Breast epithelium (tissue), 3 donors: ENCODE results near the gene CYREN.

Source experiments
- POLR2A ChIP-seq: fragments of 450-650 bp; IDR thresholded peaks from one replicate; pipeline ENCODE4 v1.6.1; 2016; ENCODE audit warnings: antibody characterized with exemption, mild to moderate bottlenecking, moderate library complexity
- POLR2AphosphoS5 ChIP-seq, 3 donors: sonication (generic); formaldehyde crosslinking; IDR thresholded peaks; one replicate each; pipeline ENCODE4 v1.6.1; 2017; ENCODE audit warnings: antibody characterized with exemption in 3 of 3
- TF ChIP-seq, protein P1 (sequence below), 3 donors: fragments of 450-650 bp; IDR thresholded peaks; one replicate each; pipeline ENCODE4 v1.5.1; 2016 to 2017; ENCODE audit warnings: antibody characterized with exemption in 3 of 3, mild to moderate bottlenecking in 3 of 3, moderate library complexity in 3 of 3

DNA sequence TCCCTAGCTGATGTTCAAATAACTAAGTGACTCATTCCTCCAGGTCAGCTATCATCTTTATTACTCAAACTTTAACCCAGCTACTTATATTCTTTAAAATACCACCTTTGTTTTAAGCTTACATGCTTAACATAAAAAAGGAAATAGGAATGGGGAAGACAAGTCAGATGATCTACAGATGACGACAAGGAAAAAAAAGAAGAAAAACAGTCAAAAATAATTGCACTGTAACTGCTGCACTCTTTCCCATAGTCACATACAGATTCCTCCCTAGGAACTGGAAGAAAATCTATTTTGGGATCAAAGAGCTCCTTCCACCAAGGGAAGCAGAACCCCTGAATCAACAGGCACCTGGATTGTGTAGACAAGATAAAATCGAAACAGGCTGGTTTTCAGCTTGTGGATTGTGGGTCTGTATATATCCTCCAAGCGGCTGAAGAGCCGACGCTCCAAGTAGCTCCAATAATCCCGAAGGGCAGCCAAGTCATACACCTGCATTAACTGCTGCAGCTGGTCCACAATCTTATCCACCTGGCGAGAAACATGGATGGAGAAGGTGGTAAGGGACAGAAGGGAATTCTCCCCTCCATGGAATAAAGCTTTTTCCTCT, 38.8 kb upstream of the CYREN start:
- TF ChIP-seq, protein P1, sequence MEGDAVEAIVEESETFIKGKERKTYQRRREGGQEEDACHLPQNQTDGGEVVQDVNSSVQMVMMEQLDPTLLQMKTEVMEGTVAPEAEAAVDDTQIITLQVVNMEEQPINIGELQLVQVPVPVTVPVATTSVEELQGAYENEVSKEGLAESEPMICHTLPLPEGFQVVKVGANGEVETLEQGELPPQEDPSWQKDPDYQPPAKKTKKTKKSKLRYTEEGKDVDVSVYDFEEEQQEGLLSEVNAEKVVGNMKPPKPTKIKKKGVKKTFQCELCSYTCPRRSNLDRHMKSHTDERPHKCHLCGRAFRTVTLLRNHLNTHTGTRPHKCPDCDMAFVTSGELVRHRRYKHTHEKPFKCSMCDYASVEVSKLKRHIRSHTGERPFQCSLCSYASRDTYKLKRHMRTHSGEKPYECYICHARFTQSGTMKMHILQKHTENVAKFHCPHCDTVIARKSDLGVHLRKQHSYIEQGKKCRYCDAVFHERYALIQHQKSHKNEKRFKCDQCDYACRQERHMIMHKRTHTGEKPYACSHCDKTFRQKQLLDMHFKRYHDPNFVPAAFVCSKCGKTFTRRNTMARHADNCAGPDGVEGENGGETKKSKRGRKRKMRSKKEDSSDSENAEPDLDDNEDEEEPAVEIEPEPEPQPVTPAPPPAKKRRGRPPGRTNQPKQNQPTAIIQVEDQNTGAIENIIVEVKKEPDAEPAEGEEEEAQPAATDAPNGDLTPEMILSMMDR (IDR thresholded peaks at IDR 0.05) = no peak
- no peak for TF ChIP-seq POLR2AphosphoS5 (IDR thresholded peaks at IDR 0.05)
- TF ChIP-seq POLR2A = no peak
